OCI-LY7 (cell line): ENCODE data around the gene RAB31. TPM values are rescaled to one million over a fixed set of nuclear protein-coding genes. Genes with fewer than 3 reads are reported as not detected.

Source experiments
- BruUV-seq: library from RNA; stranded (reverse); fragments of 400-500 nt; replicated peaks from 2 replicates; lab custom pipeline; 2021; lab: Mats Ljungman, UMichigan
- CTCF ChIA-PET: fragments of 300-600 bp; sonication (Branson Sonifier 250); formaldehyde crosslinking; loops from one replicate; lab custom pipeline; 2022; ENCODE audit warnings: antibody characterized with exemption; ENCODE audit not compliant: unreplicated experiment; lab: Charles Lee
- POLR2A ChIA-PET: fragments of 300-600 bp; sonication (Branson Sonifier 250); formaldehyde crosslinking; loops from one replicate; lab custom pipeline; 2022; ENCODE audit warnings: antibody characterized with exemption; lab: Charles Lee
- DNase-seq: peaks from one replicate; pipeline ENCODE4 v3.0.0-alpha.2; 2015; ENCODE audit warnings: low spot score
- H2AFZ ChIP-seq: fragments of 200-600 bp; sonication (generic), shearing (Covaris generic); 2 replicates; pipeline ENCODE4 v1.6.1; 2014; ENCODE audit warnings: mild to moderate bottlenecking, antibody characterized with exemption, low read length, moderate library complexity
- H3K27ac ChIP-seq: fragments of 200-600 bp; sonication (generic); 2 replicates; pipeline ENCODE4 v1.5.1; 2014; ENCODE audit warnings: mixed run types, low read depth, mild to moderate bottlenecking, moderate library complexity, low read length, inconsistent platforms; ENCODE audit not compliant: poor library complexity, severe bottlenecking
- H3K36me3 ChIP-seq: fragments of 200-600 bp; sonication (generic); 2 replicates; pipeline ENCODE4 v1.6.1; 2014; ENCODE audit warnings: mild to moderate bottlenecking, antibody characterized with exemption, low read length, moderate library complexity, mixed read lengths; ENCODE audit not compliant: insufficient read depth
- H3K4me1 ChIP-seq: fragments of 200-600 bp; sonication (generic); 2 replicates; pipeline ENCODE4 v1.5.1; 2014; ENCODE audit warnings: mild to moderate bottlenecking, low read length; ENCODE audit not compliant: insufficient read depth, poor library complexity, severe bottlenecking
- H3K4me2 ChIP-seq: fragments of 200-600 bp; sonication (generic); 2 replicates; pipeline ENCODE4 v1.6.1; 2014; ENCODE audit warnings: mild to moderate bottlenecking, low read length
- H3K4me3 ChIP-seq: fragments of 200-600 bp; sonication (generic); 2 replicates; pipeline ENCODE4 v1.5.1; 2014; ENCODE audit warnings: mild to moderate bottlenecking, low read depth, low read length; ENCODE audit not compliant: poor library complexity, severe bottlenecking
- H3K79me2 ChIP-seq: fragments of 200-600 bp; sonication (generic); 2 replicates; pipeline ENCODE4 v1.6.1; 2016; ENCODE audit warnings: low read depth, mild to moderate bottlenecking, low read length, moderate library complexity, mixed read lengths; ENCODE audit not compliant: insufficient read depth
- H3K9me2 ChIP-seq: fragments of 200-600 bp; sonication (generic); 2 replicates; pipeline ENCODE4 v1.6.1; 2016; ENCODE audit warnings: mild to moderate bottlenecking, low read length, mixed read lengths; ENCODE audit not compliant: insufficient read depth
- H3K9me3 ChIP-seq: fragments of 200-600 bp; sonication (generic); 2 replicates; pipeline ENCODE4 v1.6.1; 2014; ENCODE audit warnings: mild to moderate bottlenecking, mixed run types, low read length, mixed read lengths
- H4K20me1 ChIP-seq: fragments of 200-600 bp; sonication (generic); 2 replicates; pipeline ENCODE4 v1.6.1; 2014; ENCODE audit warnings: mild to moderate bottlenecking, antibody characterized with exemption, low read length, moderate library complexity, mixed read lengths; ENCODE audit not compliant: insufficient read depth
- CTCF ChIP-seq: fragments of 200-600 bp; sonication (generic); conservative IDR thresholded peaks from 2 replicates; pipeline ENCODE4 v1.5.1; 2014; ENCODE audit warnings: mild to moderate bottlenecking, antibody characterized with exemption, low read length, moderate library complexity, mixed read lengths
- EZH2phosphoT487 ChIP-seq: fragments of 200-600 bp; sonication (generic); IDR thresholded peaks from 2 replicates; pipeline ENCODE4 v1.6.1; 2018; ENCODE audit warnings: low read depth, borderline replicate concordance, mild to moderate bottlenecking, mixed run types, antibody characterized with exemption, low read length, moderate library complexity, mixed read lengths
- intact Hi-C: fragments of 100-400 bp; cut with micrococcal nuclease; formaldehyde crosslinking; loops from one replicate; pipeline ENCODE4 v1.10.0; 2022; ENCODE audit not compliant: unreplicated experiment
- total RNA-seq, 2 experiments: library from RNA; depleted of rRNA in 1 of 2; stranded (reverse); fragments of >200 nt in 1 of 2; shearing (Covaris generic) in 1 of 2; gene quantifications; 2 replicates each; pipeline ENCODE4 v1.2.3, GENCODE V29; 2014 to 2022

The RAB31 gene
- total RNA-seq, 2 experiments from 2014 or later: not detected

GRCh38 chr18:9726936-9727335, 18.8 kb downstream of the RAB31 start:
- Histone ChIP-seq H2AFZ (no peak overlapping the region), H3K27ac (no peak overlapping the region), H3K4me3 (no peak overlapping the region), H3K36me3 (no peaks in the 10 kb centered on the region), H4K20me1 (no peaks in the 10 kb centered on the region), H3K4me2 (no peak overlapping the region), H3K9me3 (no peaks in the 10 kb centered on the region), H3K9me2 (no peaks in the 10 kb centered on the region), H3K4me1 (no peaks in the 10 kb centered on the region), H3K79me2 (no peaks in the 10 kb centered on the region)
- no peak for TF ChIP-seq CTCF
- no peak for TF ChIP-seq EZH2phosphoT487
- no TSS peak for BruUV-seq
- DNase-seq: no peak
- intact Hi-C loops: no loop called here
- CTCF ChIA-PET: interaction anchor here (0.6 kb wide), 1 partner anchor 54 kb away, joined by 3 read pairs; no protein-coding TSS in a partner anchor
- POLR2A ChIA-PET: no interaction called here

- ChIA-PET CTCF (interaction anchor here (0.6 kb wide), 1 partner anchor 15 kb away, joined by 5 read pairs; no protein-coding TSS in a partner anchor), POLR2A (interaction anchor here (0.7 kb wide), 2 partner anchors 49 to 1478 kb away, joined by 3 to 4 read pairs; no protein-coding TSS in a partner anchor)
- H3K9me3 ChIP-seq: no peaks in the 10 kb centered on the region
Observed at GRCh38 chr18:9730786-9731185, 22.7 kb downstream of the RAB31 start.

More at GRCh38 chr18:9730786-9731185, 22.7 kb downstream of the RAB31 start:
- no peak overlapping the region for H2AFZ ChIP-seq
- intact Hi-C loops: no loop called here
- no peaks in the 10 kb centered on the region for H3K79me2 ChIP-seq
- no peak for DNase-seq
- TF ChIP-seq CTCF (no peak), EZH2phosphoT487 (no peak)
- H3K36me3 ChIP-seq: no peaks in the 10 kb centered on the region
- no peaks in the 10 kb centered on the region for H3K9me2 ChIP-seq
- no peaks in the 10 kb centered on the region for H3K4me1 ChIP-seq
- H4K20me1 ChIP-seq: no peaks in the 10 kb centered on the region
- no peak overlapping the region for H3K27ac ChIP-seq
- no TSS peak for BruUV-seq
- no peak overlapping the region for H3K4me3 ChIP-seq
- no peak overlapping the region for H3K4me2 ChIP-seq
